Measurements from ENCODE around the gene CLSTN2.

Gene CLSTN2

DNA sequence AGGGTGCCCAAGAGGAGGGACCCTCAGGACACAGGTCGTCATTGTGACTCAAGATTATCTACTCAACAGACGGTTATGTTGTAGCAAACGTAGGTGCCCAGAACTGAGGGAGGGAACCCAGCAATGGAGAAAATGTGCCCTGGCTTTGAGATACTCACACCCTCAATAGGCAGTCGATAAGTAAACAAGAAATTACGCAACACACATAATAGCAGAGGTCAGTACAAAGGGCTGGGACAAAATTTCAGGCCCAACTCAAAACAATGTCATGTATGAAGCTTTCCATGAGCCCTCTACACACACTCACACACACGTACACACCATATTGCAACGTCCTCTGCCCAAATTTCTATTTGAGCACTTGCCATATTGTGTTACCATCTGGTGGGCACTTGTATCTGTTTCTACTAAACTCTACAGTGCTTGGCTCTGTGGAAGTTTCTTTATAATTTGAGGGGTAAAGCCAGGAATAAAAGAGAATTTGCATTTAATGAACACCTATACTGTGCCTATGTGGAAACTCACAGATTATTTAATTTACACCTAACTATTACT is 628.3 kb downstream of the CLSTN2 start:
- H3K9me2 ChIP-seq (replicated peaks; ENCODE audit: control insufficient read depth, low read length) = no peaks in the 10 kb centered on the region
- TF ChIP-seq EZH2phosphoT487 (IDR thresholded peaks at IDR 0.05; ENCODE audit: borderline replicate concordance, low read length) = no peak
- TF ChIP-seq, protein P1, sequence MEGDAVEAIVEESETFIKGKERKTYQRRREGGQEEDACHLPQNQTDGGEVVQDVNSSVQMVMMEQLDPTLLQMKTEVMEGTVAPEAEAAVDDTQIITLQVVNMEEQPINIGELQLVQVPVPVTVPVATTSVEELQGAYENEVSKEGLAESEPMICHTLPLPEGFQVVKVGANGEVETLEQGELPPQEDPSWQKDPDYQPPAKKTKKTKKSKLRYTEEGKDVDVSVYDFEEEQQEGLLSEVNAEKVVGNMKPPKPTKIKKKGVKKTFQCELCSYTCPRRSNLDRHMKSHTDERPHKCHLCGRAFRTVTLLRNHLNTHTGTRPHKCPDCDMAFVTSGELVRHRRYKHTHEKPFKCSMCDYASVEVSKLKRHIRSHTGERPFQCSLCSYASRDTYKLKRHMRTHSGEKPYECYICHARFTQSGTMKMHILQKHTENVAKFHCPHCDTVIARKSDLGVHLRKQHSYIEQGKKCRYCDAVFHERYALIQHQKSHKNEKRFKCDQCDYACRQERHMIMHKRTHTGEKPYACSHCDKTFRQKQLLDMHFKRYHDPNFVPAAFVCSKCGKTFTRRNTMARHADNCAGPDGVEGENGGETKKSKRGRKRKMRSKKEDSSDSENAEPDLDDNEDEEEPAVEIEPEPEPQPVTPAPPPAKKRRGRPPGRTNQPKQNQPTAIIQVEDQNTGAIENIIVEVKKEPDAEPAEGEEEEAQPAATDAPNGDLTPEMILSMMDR (IDR thresholded peaks at IDR 0.05; ENCODE audit: low read depth, low read length, poor library complexity, severe bottlenecking) = no peak
- no peaks in the 10 kb centered on the region for H3F3A ChIP-seq (ENCODE audit: control insufficient read depth, insufficient read depth)
- no peak overlapping the region for H3K4me2 ChIP-seq (ENCODE audit: low read length)
- no peak overlapping the region for H3K4me3 ChIP-seq (ENCODE audit: low read length)
- no peaks in the 10 kb centered on the region for H3K27me3 ChIP-seq (ENCODE audit: control insufficient read depth, low read length)
- H3K9me3 ChIP-seq (ENCODE audit: control insufficient read depth, insufficient read depth, low read length) = no peaks in the 10 kb centered on the region
- H3K27ac ChIP-seq (ENCODE audit: low read depth, low read length) = no peak overlapping the region
- no peaks in the 10 kb centered on the region for H3K4me1 ChIP-seq (ENCODE audit: control insufficient read depth, low read length)
- no peaks in the 10 kb centered on the region for H3K36me3 ChIP-seq (ENCODE audit: control insufficient read depth, low read length)
- no peaks in the 10 kb centered on the region for H3K79me2 ChIP-seq (ENCODE audit: control insufficient read depth, low read length)
- H4K20me1 ChIP-seq (ENCODE audit: control insufficient read depth, insufficient read depth, low read depth, low read length) = no peaks in the 10 kb centered on the region

DNA sequence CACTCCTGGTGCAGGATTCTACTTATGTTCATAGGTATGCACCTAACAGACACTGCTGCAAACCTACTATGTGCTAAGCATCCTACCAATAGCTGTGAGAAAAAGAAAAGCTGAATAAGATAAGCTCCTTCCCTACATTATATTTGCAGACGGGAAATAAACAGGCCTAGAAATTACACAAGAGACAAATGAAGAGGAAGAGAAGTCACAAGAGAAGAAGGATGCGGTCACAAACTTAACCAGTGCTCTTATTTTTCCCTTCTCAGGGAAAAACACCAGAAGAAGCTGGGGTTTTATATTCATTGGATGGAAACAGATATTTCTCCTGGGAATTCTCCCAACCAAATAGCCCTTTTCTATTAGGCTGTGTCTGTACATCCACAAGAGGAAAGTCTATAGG is 633.1 kb downstream of the CLSTN2 start:
- Histone ChIP-seq H3K4me1 (ENCODE audit: control insufficient read depth, low read length) (peaks cover 16% of the 10 kb centered on the region), H3K9me2 (replicated peaks; ENCODE audit: control insufficient read depth, low read length) (no peaks in the 10 kb centered on the region), H3F3A (ENCODE audit: control insufficient read depth, insufficient read depth) (no peaks in the 10 kb centered on the region), H4K20me1 (ENCODE audit: control insufficient read depth, insufficient read depth, low read depth, low read length) (no peaks in the 10 kb centered on the region), H3K4me3 (ENCODE audit: low read length) (no peak overlapping the region), H3K79me2 (ENCODE audit: control insufficient read depth, low read length) (no peaks in the 10 kb centered on the region), H3K27ac (ENCODE audit: low read depth, low read length) (no peak overlapping the region), H3K9me3 (ENCODE audit: control insufficient read depth, insufficient read depth, low read length) (no peaks in the 10 kb centered on the region), H3K36me3 (ENCODE audit: control insufficient read depth, low read length) (no peaks in the 10 kb centered on the region), H3K4me2 (ENCODE audit: low read length) (no peak overlapping the region), H3K27me3 (ENCODE audit: control insufficient read depth, low read length) (no peaks in the 10 kb centered on the region)
- TF ChIP-seq, protein P1 (IDR thresholded peaks at IDR 0.05; ENCODE audit: low read depth, low read length, poor library complexity, severe bottlenecking) = no peak
- TF ChIP-seq EZH2phosphoT487 (IDR thresholded peaks at IDR 0.05; ENCODE audit: borderline replicate concordance, low read length) = no peak

DNA sequence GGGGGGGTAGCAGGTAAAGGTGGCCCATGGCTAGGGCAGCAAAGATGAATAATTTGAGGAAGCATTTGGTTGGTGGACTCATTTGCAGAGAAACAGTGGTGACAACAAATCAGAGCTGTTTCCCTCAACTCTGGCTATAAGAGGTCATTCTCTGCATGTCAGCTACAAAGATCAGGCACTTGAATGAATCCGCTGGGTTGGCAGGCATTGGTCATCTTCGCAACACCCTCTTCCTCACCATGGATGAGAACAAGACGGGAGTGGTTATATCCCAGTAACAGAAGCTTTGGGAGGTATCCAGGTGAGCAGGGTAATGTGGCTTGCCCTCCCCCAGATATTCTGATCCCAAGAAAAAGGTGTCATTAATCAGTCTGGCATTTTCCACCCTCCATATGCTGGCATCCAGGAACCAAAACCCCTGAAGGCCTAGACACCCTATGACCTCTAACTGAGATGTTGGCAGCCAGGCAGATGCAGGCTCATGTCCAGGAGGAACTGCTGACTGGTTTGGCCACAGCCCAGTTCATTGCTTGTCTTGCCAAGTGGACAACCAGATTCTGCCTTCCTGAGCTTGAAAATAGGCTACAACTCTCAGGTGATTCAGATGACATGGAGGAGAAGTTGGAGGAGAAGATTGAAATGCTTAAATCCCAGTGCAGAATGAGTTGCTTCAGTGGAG is 634.0 kb downstream of the CLSTN2 start:
- H3K9me2 ChIP-seq (replicated peaks; ENCODE audit: control insufficient read depth, low read length) = no peaks in the 10 kb centered on the region
- TF ChIP-seq, protein P1 (IDR thresholded peaks at IDR 0.05; ENCODE audit: low read depth, low read length, poor library complexity, severe bottlenecking) = no peak
- TF ChIP-seq EZH2phosphoT487 (IDR thresholded peaks at IDR 0.05; ENCODE audit: borderline replicate concordance, low read length) = no peak
- no peak overlapping the region for H3K27ac ChIP-seq (ENCODE audit: low read depth, low read length)
- H3K4me2 ChIP-seq (ENCODE audit: low read length) = no peak overlapping the region
- H3F3A ChIP-seq (ENCODE audit: control insufficient read depth, insufficient read depth) = no peaks in the 10 kb centered on the region
- H3K4me1 ChIP-seq (ENCODE audit: control insufficient read depth, low read length) = peaks cover 16% of the 10 kb centered on the region
- H3K36me3 ChIP-seq (ENCODE audit: control insufficient read depth, low read length) = no peaks in the 10 kb centered on the region
- H3K9me3 ChIP-seq (ENCODE audit: control insufficient read depth, insufficient read depth, low read length) = no peaks in the 10 kb centered on the region
- no peaks in the 10 kb centered on the region for H3K27me3 ChIP-seq (ENCODE audit: control insufficient read depth, low read length)
- H4K20me1 ChIP-seq (ENCODE audit: control insufficient read depth, insufficient read depth, low read depth, low read length) = no peaks in the 10 kb centered on the region
- H3K4me3 ChIP-seq (ENCODE audit: low read length) = no peak overlapping the region
- H3K79me2 ChIP-seq (ENCODE audit: control insufficient read depth, low read length) = no peaks in the 10 kb centered on the region

Measured in DOHH2 (cell line).